HUES64 (cell line): ENCODE measurements around the gene ITGA2B.
"Not testable (repeated sequence)": the region's sequence is repeated elsewhere in the genome, so short reads cannot be mapped to it uniquely, and the experiment has no call there.

Experiments
- H3K27ac ChIP-seq: 2 replicates; pipeline ENCODE4 v1.7.0; 2013; ENCODE audit warnings: low read depth, low read length, inconsistent platforms
- H3K27me3 ChIP-seq: 2 replicates; pipeline ENCODE4 v1.6.1; 2013; ENCODE audit warnings: mild to moderate bottlenecking, low read length; ENCODE audit not compliant: insufficient read depth
- H3K36me3 ChIP-seq: 2 replicates; pipeline ENCODE4 v1.6.1; 2013; ENCODE audit warnings: mild to moderate bottlenecking, low read length; ENCODE audit not compliant: insufficient read depth
- H3K4me1 ChIP-seq: 2 replicates; pipeline ENCODE4 v1.6.1; 2013; ENCODE audit warnings: mild to moderate bottlenecking, low read length, moderate library complexity; ENCODE audit not compliant: insufficient read depth
- H3K4me3 ChIP-seq: 2 replicates; pipeline ENCODE4 v1.5.1; 2013; ENCODE audit warnings: mild to moderate bottlenecking, low read length, moderate library complexity
- H3K9ac ChIP-seq: 2 replicates; pipeline ENCODE4 v1.6.1; 2013; ENCODE audit warnings: mild to moderate bottlenecking, low read depth, low read length
- H3K9me3 ChIP-seq: 2 replicates; pipeline ENCODE4 v1.6.1; 2013; ENCODE audit warnings: low read depth, low read length; ENCODE audit not compliant: insufficient read depth
- WGBS: fragments of 150-250, 120-280 bp; methylation state at CpG from one replicate; pipeline ENCODE4 v1.1.7; 2013; ENCODE audit warnings: missing lambda C conversion rate; 5-methylcytosine and 5-hydroxymethylcytosine counted together

ITGA2B gene

GRCh38 chr17:44408786-44409185 is 19.3 kb upstream of the ITGA2B start:
- Histone ChIP-seq H3K27ac (no peak overlapping the region), H3K36me3 (peaks cover 16% of the 10 kb centered on the region), H3K9ac (no peak overlapping the region), H3K4me1 (no peaks in the 10 kb centered on the region), H3K9me3 (no peaks in the 10 kb centered on the region), H3K27me3 (no peaks in the 10 kb centered on the region), H3K4me3 (no peak overlapping the region)
- WGBS: 89% methylated on average over 3 of the region's 4 CpGs

DNA sequence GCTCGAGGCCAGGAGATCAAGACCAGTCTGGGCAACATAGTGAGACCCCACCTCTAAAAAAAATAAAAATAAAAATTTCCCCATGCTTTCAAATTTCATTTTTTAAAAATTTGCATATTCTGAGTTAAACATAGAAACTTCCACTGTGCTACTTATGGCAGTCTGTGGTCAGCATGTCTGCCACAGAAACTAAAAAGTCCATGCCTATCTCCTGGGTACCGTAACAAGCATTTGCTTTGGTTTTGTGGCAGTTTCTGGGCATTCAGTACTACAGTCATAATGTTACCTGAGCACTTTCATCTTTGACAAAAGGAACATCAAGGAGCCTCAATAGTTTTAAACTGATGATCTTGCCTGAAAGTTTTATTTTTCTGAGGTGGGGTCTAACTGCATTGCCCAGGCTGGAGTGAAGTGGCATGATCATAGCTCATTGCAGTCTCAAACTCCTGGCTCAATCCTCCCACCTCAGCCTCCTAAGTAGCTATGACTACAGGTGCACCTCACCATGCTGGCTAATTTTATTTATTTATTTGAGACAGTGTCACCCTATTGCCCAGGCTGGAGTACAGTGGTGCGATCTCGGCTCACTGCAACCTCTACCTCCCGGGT is 13.2 kb upstream of the ITGA2B start:
- no peak overlapping the region for H3K27ac ChIP-seq
- no peaks in the 10 kb centered on the region for H3K4me1 ChIP-seq
- H3K9ac ChIP-seq: no peak overlapping the region
- H3K27me3 ChIP-seq: no peaks in the 10 kb centered on the region
- no peak overlapping the region for H3K4me3 ChIP-seq
- 100% methylated on average over 5 of the region's 5 CpGs for WGBS
- peaks cover 64% of the 10 kb centered on the region for H3K36me3 ChIP-seq
- no peaks in the 10 kb centered on the region for H3K9me3 ChIP-seq

- Histone ChIP-seq H3K9me3 (no peaks in the 10 kb centered on the region), H3K27ac (no peak overlapping the region), H3K4me1 (no peaks in the 10 kb centered on the region), H3K4me3 (no peak overlapping the region), H3K36me3 (peaks cover 74% of the 10 kb centered on the region), H3K9ac (no peak overlapping the region), H3K27me3 (no peaks in the 10 kb centered on the region)
- WGBS: 95% methylated on average over 3 of the region's 3 CpGs
Observed at GRCh38 chr17:44400226-44400847, 10.9 kb upstream of the ITGA2B start.

DNA sequence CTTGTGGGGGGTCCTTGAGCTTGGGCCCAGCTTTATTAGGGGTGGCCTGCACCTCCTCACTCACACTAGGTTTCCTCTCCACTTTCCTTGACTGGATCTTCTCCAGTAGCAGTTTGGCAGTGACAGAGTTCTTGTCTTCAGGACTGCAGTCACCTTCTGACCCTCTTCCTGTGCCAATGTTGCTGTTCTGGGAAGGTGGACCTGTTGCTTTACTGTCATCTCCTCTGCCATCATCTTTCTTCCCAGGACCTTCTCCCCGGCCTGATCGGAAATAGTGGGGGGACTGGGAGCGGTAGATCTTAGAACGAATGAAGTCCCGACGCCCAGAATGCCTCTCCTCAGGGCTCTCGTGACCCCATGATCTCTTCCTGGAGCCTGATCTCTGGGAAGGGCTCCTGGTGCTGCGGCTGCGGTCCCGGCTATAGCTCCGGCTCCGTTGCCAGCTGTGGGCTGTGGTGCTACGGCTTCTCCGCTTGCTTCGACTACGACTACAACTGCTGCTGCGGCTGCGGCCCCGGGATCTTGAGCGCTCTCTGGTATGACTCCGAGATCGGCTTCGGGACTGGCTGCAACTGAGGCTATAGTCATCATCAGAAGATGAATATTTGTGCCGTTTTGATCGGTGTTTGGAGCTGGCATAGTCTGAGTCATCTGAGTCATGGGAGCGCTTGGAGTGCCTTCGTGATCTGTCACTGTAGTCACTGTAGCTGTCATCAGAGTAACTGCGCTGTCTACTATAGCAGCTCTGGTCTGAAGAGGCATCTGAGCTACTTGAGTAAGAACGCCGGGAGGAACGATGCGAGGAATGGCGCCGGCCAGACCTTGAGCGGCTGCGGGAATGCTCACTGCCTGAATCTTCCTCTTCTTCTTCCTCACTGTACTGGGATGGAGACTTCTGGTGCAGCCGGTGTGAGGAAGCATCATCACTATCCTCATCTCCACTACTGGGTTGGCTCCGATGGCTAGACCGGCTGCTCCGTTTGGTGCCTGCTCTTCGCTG is 9.5 kb upstream of the ITGA2B start:
- Histone ChIP-seq H3K27me3 (no peaks in the 10 kb centered on the region), H3K4me1 (no peaks in the 10 kb centered on the region), H3K9ac (no peak overlapping the region), H3K4me3 (no peak overlapping the region), H3K36me3 (peaks cover 65% of the 10 kb centered on the region), H3K9me3 (no peaks in the 10 kb centered on the region), H3K27ac (no peak overlapping the region)
- 96% methylated on average over 41 of the region's 41 CpGs for WGBS

DNA sequence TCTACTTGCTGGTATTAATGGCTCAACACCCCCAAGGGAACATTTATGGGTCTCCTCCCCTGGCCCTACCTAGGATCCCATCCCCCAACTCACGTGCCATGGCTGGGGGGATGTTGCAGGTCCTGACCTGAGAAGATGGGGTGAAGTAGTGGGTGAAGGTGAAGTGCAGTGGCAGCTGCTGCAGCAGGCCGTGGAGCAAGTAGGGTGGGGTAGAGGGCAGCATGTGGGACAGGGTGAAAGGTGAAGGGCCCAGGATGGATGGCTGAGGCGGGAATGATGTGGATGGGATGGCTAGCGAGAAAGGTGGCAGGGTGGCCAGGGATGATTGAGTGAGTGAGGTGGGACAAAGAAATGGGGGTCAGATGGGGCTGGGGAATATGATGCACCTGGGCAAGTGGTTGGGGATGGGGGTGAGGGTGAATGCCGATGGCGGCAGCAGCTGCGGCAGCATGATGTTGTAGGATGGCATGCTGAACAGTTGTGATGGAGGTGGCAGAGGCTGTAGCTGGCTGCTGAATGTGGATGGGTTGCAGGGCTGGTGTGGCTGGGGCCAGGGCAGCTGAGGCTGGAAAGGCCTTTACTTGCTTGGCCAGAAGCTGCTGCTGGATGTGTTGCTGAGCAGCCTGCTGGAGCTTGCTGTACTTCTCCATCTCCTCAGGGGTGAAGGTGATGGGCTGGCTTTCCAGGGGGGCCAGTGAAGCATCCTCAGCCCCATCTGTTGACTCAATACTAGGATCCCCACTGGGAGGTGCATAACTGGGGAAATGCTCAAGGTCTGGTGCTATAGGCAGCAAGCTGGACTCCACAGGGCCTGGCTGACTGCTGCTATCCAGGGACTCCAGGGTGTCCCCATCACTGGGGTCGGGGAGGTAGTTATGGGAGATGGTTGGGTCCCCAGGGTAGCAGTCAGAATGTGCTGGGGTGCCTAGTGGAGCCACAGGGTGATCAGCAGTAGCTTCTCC is 8.3 kb upstream of the ITGA2B start:
- Histone ChIP-seq H3K4me3 (no peak overlapping the region), H3K4me1 (no peaks in the 10 kb centered on the region), H3K36me3 (peaks cover 64% of the 10 kb centered on the region), H3K9me3 (no peaks in the 10 kb centered on the region), H3K9ac (no peak overlapping the region; the same call in 1 of the 2 replicates), H3K27ac (no peak overlapping the region), H3K27me3 (no peaks in the 10 kb centered on the region)
- WGBS: 95% methylated on average over 8 of the region's 8 CpGs

GRCh38 chr17:44396946-44397345 is 7.5 kb upstream of the ITGA2B start:
- H3K27ac ChIP-seq: no peak overlapping the region
- H3K4me3 ChIP-seq: no peak overlapping the region
- no peaks in the 10 kb centered on the region for H3K4me1 ChIP-seq
- no peak overlapping the region for H3K9ac ChIP-seq
- H3K9me3 ChIP-seq: no peaks in the 10 kb centered on the region
- 93% methylated on average over 5 of the region's 5 CpGs for WGBS
- no peaks in the 10 kb centered on the region for H3K27me3 ChIP-seq
- peaks cover 57% of the 10 kb centered on the region for H3K36me3 ChIP-seq

DNA sequence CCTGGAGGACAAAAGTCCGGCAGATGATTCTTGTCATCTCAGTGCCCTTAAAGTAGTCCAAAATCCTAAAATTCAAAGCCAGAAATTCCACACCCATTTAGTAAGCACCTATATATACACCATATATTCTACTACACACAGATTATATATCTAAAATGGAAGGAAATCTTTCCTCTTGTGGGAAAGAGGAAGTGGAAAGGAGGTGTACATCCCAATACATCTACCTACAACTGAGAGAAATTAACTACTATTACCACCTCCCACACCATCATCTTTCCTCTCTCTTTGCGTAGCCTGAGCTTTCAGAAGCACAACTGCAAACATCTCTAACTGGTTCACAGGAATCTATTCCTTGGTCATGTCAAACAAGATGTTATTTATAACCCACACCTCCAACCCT is 5.4 kb upstream of the ITGA2B start:
- Histone ChIP-seq H3K4me1 (no peaks in the 10 kb centered on the region), H3K27ac (no peak overlapping the region), H3K9me3 (no peaks in the 10 kb centered on the region), H3K4me3 (no peak overlapping the region), H3K9ac (no peak overlapping the region), H3K36me3 (peaks cover 38% of the 10 kb centered on the region), H3K27me3 (no peaks in the 10 kb centered on the region)
- WGBS: 92% methylated on average over 2 of the region's 2 CpGs

DNA sequence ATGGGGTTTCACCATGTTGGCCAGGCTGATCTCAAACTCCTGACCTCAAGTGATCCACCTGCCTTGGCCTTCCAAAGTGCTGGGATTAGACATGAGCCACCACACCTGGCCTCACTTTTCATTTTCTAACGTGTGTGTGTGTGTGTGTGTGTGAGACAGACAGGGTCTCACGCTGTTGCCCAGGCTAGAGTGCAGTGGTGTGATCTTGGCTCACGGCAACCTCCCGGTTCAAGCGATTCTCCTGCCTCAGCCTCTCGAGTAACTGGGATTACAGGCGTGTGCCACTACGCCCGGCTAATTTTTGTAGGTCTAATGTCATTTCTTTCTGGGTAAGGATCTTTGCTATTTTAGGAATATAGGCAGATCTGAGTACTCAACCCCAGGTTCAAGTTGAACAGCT is 4.7 kb upstream of the ITGA2B start:
- not testable (repeated sequence) for H3K9ac ChIP-seq, H3K9me3 ChIP-seq, H3K27me3 ChIP-seq, H3K4me3 ChIP-seq, H3K27ac ChIP-seq, H3K4me1 ChIP-seq
- WGBS: 94% methylated on average over 9 of the region's 9 CpGs
- H3K36me3 ChIP-seq: peaks cover 31% of the 10 kb centered on the region

GRCh38 chr17:44390250-44390870 is 911 bp upstream of the ITGA2B start:
- Histone ChIP-seq H3K27me3 (peaks cover 13% of the 10 kb centered on the region), H3K27ac (no peak overlapping the region)

DNA sequence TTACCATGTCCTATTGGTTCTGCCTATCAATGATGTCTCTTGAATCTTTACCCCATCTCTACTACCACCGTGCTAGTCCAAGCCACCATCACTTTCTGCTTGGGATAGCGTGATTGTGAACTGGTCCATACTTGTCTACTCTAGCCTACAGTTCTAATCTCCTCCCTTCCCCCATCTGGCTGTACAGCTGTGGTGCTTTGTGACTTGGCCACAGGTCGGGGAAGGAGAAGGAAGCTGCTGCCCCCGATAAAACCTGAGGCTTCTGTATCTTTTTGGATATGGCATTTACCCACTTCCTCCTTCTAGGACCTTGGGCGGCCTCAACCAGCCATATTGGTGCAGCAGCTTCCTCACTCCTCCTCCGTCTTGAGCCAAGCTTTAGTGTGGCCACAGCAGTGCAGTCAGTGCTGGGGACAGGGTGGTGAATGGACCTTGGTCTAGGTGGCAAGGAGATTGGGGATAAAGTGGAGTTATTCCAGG is 314 bp upstream of the ITGA2B start:
- Histone ChIP-seq H3K9ac (no peak overlapping the region), H3K27ac (no peak overlapping the region)

More at GRCh38 chr17:44390250-44390870, 911 bp upstream of the ITGA2B start:
- H3K9me3 ChIP-seq: no peaks in the 10 kb centered on the region
- 95% methylated on average over 10 of the region's 10 CpGs for WGBS
- 0 out of 2 replicates have a peak, but pooled peaks cover 4% of the 10 kb centered on the region for H3K4me1 ChIP-seq
- no peaks in the 10 kb centered on the region for H3K36me3 ChIP-seq
- H3K9ac ChIP-seq: no peak overlapping the region
- no peak overlapping the region for H3K4me3 ChIP-seq

More for the DNA sequence above, 314 bp upstream of the ITGA2B start:
- no peaks in the 10 kb centered on the region for H3K36me3 ChIP-seq
- peaks cover 17% of the 10 kb centered on the region for H3K27me3 ChIP-seq
- 0 out of 2 replicates have a peak, but pooled peaks cover 4% of the 10 kb centered on the region for H3K4me1 ChIP-seq
- WGBS: 90% methylated on average over 6 of the region's 6 CpGs
- no peak overlapping the region for H3K4me3 ChIP-seq
- no peaks in the 10 kb centered on the region for H3K9me3 ChIP-seq
